SK-N-MC (cell line): ENCODE data around the gene MSANTD3.

Experiments used
- DNase-seq: peaks from one replicate; pipeline ENCODE4 v3.0.0-alpha.2; 2011; ENCODE audit warnings: low read depth, low spot score
- H3K27ac ChIP-seq: fragments of 200-600 bp; sonication (generic); 2 replicates; pipeline ENCODE4 v1.5.1; 2016; ENCODE audit warnings: mixed run types
- H3K36me3 ChIP-seq: fragments of 200-600 bp; sonication (generic); 2 replicates; pipeline ENCODE4 v1.6.1; 2017; ENCODE audit warnings: antibody characterized with exemption, low read length, mixed read lengths; ENCODE audit not compliant: insufficient read depth
- H3K4me3 ChIP-seq: fragments of 200-600 bp; sonication (generic); 2 replicates; pipeline ENCODE4 v1.5.1; 2016
- H3K9ac ChIP-seq: fragments of 200-600 bp; sonication (generic); 2 replicates; pipeline ENCODE4 v1.8.0; 2017; ENCODE audit warnings: mixed run types, mixed read lengths; ENCODE audit not compliant: insufficient read length
- H3K9me3 ChIP-seq: fragments of 200-600 bp; sonication (generic); 2 replicates; pipeline ENCODE4 v1.6.1; 2017; ENCODE audit warnings: low read depth, mild to moderate bottlenecking, antibody characterized with exemption, low read length, moderate library complexity, mixed read lengths
- EZH2 ChIP-seq: fragments of 200-600 bp; sonication (generic); IDR thresholded peaks from one replicate; pipeline ENCODE4 v1.6.1; 2017; ENCODE audit warnings: antibody characterized with exemption
- FOXP2 ChIP-seq: optimal IDR thresholded peaks from 2 replicates; pipeline ENCODE3; 2011; ENCODE audit warnings: mild to moderate bottlenecking, moderate library complexity; ENCODE audit not compliant: insufficient read depth; ENCODE audit errors: extremely low read length, control extremely low read depth
- POLR2AphosphoS5 ChIP-seq: IDR thresholded peaks from 2 replicates; pipeline ENCODE4 v1.6.1; 2012; ENCODE audit warnings: mild to moderate bottlenecking, low read depth, low read length, borderline replicate concordance

MSANTD3 gene

GRCh38 chr9:100425758-100426157 is 1.2 kb upstream of the MSANTD3 start:
- Histone ChIP-seq H3K9ac (peak overlapping the region; percentile 86), H3K9me3 (no peaks in the 10 kb centered on the region), H3K27ac (peak overlapping the region; percentile 75; the same call in 1 of the 2 replicates), H3K4me3 (peak overlapping the region; percentile 98), H3K36me3 (no peaks in the 10 kb centered on the region)
- no peak for DNase-seq
- no peak for TF ChIP-seq EZH2
- no peak for TF ChIP-seq FOXP2
- no peak for TF ChIP-seq POLR2AphosphoS5

GRCh38 chr9:100426189-100426529 is 784 bp upstream of the MSANTD3 start:
- Histone ChIP-seq H3K4me3 (peak overlapping the region; percentile 98), H3K36me3 (no peaks in the 10 kb centered on the region), H3K9me3 (no peaks in the 10 kb centered on the region), H3K9ac (peak overlapping the region; percentile 86), H3K27ac (peak overlapping the region; percentile 75)
- TF ChIP-seq FOXP2 = no peak
- TF ChIP-seq EZH2 = no peak
- TF ChIP-seq POLR2AphosphoS5 = no peak
- no peak for DNase-seq

- Histone ChIP-seq H3K9ac (peak overlapping the region; percentile 75), H3K9me3 (no peaks in the 10 kb centered on the region), H3K4me3 (peak overlapping the region; percentile 90), H3K36me3 (no peaks in the 10 kb centered on the region), H3K27ac (peak overlapping the region; percentile 64; the same call in 1 of the 2 replicates)
- TF ChIP-seq FOXP2 = no peak
- no peak for TF ChIP-seq POLR2AphosphoS5
- no peak for TF ChIP-seq EZH2
- DNase-seq = no peak
These were observed 672 bp downstream of the MSANTD3 start for GRCh38 chr9:100427366-100428263.

GRCh38 chr9:100428871-100429654 is 2.1 kb downstream of the MSANTD3 start:
- no peak for DNase-seq
- no peak overlapping the region for H3K4me3 ChIP-seq
- 0 out of 2 replicates have a peak overlapping the region, but pooled peaks have one; percentile 0 for H3K27ac ChIP-seq
- no peaks in the 10 kb centered on the region for H3K36me3 ChIP-seq
- TF ChIP-seq FOXP2 (no peak), EZH2 (no peak), POLR2AphosphoS5 (no peak)
- no peaks in the 10 kb centered on the region for H3K9me3 ChIP-seq
- no peak overlapping the region for H3K9ac ChIP-seq

- no peak for TF ChIP-seq FOXP2
- TF ChIP-seq EZH2 = no peak
- no peak for TF ChIP-seq POLR2AphosphoS5
- Histone ChIP-seq H3K9me3 (no peaks in the 10 kb centered on the region), H3K9ac (no peak overlapping the region), H3K27ac (peak overlapping the region; percentile 67), H3K4me3 (no peak overlapping the region), H3K36me3 (no peaks in the 10 kb centered on the region)
- DNase-seq = no peak
These were observed 3.5 kb downstream of the MSANTD3 start for GRCh38 chr9:100430286-100430940.

- Histone ChIP-seq H3K9ac (no peak overlapping the region), H3K36me3 (no peaks in the 10 kb centered on the region), H3K9me3 (no peaks in the 10 kb centered on the region), H3K4me3 (no peak overlapping the region), H3K27ac (no peak overlapping the region)
- DNase-seq = no peak
- no peak for TF ChIP-seq FOXP2
- no peak for TF ChIP-seq POLR2AphosphoS5
- no peak for TF ChIP-seq EZH2
These were observed 4.9 kb downstream of the MSANTD3 start for GRCh38 chr9:100431886-100432285.

GRCh38 chr9:100432736-100433135 is 5.8 kb downstream of the MSANTD3 start:
- Histone ChIP-seq H3K27ac (no peak overlapping the region), H3K9me3 (no peaks in the 10 kb centered on the region), H3K9ac (no peak overlapping the region), H3K36me3 (no peaks in the 10 kb centered on the region), H3K4me3 (no peak overlapping the region)
- DNase-seq = no peak
- TF ChIP-seq FOXP2 (no peak), EZH2 (no peak), POLR2AphosphoS5 (no peak)

- Histone ChIP-seq H3K36me3 (no peaks in the 10 kb centered on the region), H3K27ac (no peak overlapping the region), H3K9ac (no peak overlapping the region), H3K4me3 (no peak overlapping the region), H3K9me3 (no peaks in the 10 kb centered on the region)
- no peak for DNase-seq
- TF ChIP-seq FOXP2 (no peak), EZH2 (no peak), POLR2AphosphoS5 (no peak)
These were observed 9.6 kb downstream of the MSANTD3 start for GRCh38 chr9:100436571-100436970.
